GM18858 (cell line): ENCODE data around the gene RAB9B.
"Not testable (repeated sequence)": the region's sequence is repeated elsewhere in the genome, so short reads cannot be mapped to it uniquely, and the experiment has no call there.

Experiments
- ATAC-seq: cut with Tn5 transposase; IDR thresholded peaks from one replicate; pipeline ENCODE4 v1.9.1; 2021; ENCODE audit not compliant: unreplicated experiment

The RAB9B gene

DNA sequence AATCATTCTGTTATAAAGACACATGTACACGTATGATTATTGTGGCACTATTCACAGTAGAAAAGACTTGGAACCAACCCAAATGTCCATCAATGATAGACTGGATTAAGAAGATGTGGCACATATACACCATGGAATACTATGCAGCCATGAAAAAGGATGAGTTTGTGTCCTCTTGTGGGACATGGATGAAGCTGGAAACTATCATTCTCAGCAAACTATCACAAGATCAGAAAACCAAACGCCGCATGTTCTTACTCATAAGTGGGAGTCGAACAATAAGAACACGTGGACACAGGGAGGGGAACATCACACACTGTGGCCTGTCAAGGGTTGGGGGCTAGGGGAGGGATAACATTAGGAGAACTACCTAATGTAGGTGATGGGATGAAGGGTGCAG, 15.0 kb downstream of the RAB9B start:
- ATAC-seq: not testable (repeated sequence)

DNA sequence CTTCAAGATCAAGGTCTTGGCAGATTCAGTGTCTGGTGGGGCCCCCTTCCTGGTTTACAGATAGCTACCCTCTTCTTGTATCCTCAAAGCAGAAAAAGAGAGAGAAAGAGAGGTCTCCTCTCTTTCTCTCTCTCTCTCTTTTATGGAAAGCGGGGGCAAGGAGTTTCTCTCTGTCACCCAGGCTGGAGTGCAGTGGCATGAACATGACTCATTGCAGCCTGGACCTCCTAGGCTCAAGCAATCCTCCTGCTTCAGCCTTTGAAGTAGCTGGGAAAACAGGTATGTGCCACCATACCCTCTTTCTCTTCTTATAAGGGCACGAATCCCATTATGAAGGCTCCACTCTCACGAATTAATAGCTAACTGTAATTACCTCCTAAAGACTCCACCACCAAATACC, 20.2 kb downstream of the RAB9B start:
- no peak for ATAC-seq

- no peak for ATAC-seq
These were observed 25.1 kb downstream of the RAB9B start for GRCh38 chrX:103806862-103807474.

DNA sequence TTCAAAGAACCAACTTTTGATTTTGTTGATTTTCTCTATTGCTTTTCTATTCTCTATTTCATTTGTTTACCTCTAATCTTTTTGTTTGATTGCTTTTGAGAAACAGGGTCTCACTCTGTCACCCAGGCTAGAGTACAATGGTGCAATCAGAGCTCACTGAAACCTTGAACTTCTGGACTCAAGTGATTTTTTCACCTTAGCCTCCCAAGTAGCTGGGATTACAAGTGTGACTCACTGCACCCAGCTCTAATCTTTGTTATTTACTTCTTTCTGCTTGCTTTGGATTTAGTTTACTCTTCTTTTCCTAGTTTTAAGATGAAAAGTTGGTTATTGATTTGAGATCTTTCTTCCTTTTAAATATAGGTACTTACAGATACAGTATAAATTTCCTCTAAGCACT, 26.2 kb downstream of the RAB9B start:
- no peak for ATAC-seq

DNA sequence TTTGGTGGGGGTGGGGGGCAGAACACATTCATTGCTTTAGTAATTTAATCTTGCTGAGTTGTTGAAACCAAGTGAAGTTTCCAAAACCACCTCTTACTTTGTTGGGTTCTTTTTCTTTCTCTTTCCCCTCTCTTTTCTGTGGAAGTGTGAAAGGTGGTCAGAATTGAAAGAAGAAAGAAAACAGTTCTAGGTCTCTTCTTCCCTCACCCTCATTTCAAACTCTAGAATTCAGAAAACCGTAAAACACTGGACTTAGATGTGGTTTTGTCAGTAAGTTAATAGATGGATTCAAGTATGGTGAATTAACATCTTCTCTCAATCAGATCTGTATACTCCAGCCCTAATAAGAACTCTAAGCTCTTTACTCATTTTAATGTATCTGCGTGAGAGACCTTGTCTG, 31.7 kb downstream of the RAB9B start:
- no peak for ATAC-seq

GRCh38 chrX:103797691-103798090, 34.4 kb downstream of the RAB9B start:
- ATAC-seq: no peak

DNA sequence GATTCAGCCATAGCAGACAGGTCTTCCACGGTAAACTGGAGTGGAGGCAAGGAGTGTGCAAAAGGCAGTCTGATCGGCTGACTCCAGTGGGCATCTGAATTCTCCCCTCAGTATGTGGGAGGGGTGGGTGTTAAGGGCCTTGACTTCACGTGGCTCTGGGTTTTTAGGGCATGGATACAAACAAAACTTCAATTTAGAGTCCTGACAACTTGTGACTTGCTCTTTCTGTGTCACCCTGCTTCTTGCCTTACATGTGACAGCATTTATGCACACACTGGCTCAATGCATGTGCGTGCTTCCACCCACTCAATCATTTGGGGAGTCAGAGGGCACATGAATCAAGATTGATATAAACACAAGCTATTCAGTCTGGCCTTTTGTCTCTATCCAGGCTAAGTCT, 37.9 kb downstream of the RAB9B start:
- no peak for ATAC-seq

GRCh38 chrX:103793545-103793940, 38.5 kb downstream of the RAB9B start:
- no peak for ATAC-seq

DNA sequence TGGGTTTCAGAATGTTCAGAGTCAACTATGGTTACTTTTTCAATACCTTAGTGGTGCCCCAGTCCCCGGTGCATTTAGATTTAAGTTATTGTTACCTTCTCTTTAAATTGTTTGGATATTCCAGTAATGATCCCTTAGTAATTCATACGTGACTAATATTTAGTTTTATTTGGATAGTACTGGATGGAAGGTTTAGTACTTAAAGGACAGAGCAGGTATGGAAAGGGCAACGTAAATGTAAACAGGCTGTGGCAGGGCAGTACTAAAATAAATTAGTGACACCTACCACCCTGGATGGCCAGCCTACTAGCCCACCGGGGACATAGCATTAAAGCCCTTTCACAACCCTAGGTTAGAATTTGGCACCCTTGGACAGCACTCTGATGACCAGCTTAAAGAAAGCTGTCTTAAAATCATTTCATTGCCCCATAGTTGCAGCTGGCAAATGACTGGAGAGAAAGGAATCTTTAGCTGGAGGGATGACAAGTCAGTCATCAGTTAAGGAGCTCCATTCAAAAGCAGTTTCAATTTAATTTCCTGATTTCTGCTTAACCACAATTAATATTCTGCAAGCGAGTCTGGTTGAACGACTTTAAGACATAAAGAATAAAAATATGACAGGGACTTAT, 39.0 kb downstream of the RAB9B start:
- no peak for ATAC-seq

- no peak for ATAC-seq
These were observed 40.1 kb downstream of the RAB9B start for GRCh38 chrX:103791826-103792485.

- no peak for ATAC-seq
These were observed 40.8 kb downstream of the RAB9B start for GRCh38 chrX:103791228-103791627.

DNA sequence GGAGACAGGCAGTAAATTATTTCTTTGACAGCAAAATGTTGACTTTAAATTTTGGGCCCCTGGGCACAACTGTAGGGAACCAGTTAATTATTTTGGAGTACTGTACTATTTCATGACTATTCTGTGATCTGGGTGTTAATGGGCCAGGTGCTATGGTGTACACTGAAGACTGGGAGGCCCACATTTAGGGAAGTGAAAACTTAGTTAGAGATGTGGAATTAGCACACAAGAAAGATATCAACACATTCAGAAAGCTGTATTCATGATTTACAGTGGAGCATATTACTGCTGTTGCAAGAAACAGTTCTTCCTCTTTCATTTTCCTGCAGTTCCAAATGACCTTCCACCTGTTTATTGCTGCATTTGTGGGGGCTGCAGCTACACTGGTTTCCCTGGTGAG, 43.1 kb downstream of the RAB9B start:
- ATAC-seq: peak; percentile 91

DNA sequence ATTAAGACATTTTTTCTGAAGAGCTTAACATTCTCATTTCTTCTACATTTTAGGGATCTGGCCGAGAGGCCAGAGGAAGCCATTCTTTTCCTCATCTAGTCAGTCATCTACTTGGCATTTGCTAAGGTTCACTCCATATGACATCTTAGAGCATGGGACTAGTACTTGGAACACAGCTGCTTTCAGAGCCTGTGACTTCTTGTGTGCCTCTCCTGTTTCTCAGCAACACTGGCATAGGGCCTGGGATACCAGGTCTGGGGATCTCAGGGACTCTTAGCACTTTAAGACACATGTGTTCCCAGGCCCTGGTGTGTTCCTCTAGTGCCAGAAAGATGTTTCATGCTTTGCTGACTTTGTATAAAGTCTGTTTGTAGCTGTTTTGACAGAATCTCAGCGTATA, 48.1 kb downstream of the RAB9B start:
- no peak for ATAC-seq

DNA sequence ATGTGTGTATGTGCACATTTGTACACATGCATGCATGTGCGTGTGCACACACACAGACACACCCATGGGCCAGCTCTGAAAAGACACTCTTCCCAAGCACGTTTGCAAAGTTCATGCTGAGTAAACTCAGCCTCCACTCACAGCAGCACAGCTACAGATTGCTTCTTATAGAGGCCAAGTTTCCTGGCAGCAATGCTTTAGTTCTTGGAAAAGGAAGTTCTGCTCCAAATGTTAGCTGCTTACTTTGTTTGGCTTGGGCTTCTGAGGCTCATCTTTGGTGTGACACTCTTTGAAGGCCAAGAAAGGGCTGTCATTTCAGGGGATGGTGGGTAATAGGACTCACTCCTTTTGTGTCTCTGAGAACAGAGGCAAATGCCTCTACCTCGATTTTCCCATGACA, 48.9 kb downstream of the RAB9B start:
- ATAC-seq: no peak

GRCh38 chrX:103782640-103783039, 49.4 kb downstream of the RAB9B start:
- no peak for ATAC-seq

DNA sequence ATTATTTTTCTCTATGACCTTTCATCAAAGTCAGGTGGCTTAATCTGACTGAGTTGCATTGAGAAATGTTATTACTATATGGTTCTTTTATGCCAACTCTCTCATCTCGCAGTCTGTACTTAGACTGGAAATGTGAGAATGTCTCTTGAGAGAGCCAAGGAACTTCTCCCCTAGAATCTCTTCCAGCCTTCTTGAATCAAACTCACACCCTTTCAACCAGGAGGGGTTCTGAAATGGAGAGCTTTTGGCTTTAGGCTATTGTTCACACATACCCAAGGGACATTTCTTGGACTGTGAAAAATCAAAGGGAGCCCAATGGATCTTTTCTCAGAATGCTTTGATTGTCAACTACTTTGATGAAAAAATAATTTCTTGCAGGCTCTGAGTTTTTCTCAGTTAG, 50.4 kb downstream of the RAB9B start:
- no peak for ATAC-seq

GRCh38 chrX:103781062-103781402, 51.0 kb downstream of the RAB9B start:
- ATAC-seq: no peak

GRCh38 chrX:103780336-103781061, 51.6 kb downstream of the RAB9B start:
- no peak for ATAC-seq

GRCh38 chrX:103779141-103779789, 52.8 kb downstream of the RAB9B start:
- ATAC-seq: no peak

- no peak for ATAC-seq
These were observed 55.5 kb downstream of the RAB9B start, which contains the start of gene PLP1 for GRCh38 chrX:103776546-103776945. Gene PLP1, plus strand, starts transcription at chrX:103776840. Its CDS starts 156 bp downstream, at chrX:103776996.

DNA sequence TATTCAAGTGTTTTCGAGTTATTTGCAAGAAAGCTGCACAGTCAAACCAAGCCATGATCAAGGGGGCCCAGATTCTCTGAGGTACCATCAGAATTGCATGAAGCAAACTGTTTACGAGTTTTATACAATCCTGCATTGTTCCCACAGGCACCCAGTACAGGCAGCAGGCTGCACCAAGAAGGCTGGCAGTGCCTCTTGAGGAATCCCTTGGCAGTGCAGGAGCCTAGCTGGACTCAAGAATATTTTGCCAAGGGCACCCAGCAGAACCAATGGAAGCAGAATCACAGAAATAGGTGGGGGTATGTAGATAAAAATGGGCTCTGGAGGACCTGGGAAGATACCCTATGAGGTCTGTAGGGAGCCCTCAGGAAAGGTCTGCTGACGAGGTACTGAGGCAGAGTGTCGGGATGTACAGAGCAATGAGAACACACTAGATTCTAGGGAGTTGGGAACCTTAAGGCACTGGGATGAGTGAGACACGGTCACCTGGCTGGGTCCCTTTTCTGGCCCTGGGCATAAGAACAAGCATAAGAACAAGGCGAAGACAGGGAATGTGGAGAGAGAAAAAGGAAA, 57.9 kb downstream of the RAB9B start:
- no peak for ATAC-seq
